Glomerular visceral epithelial cell (primary cell): ENCODE results near the gene CXCL5.
"Not testable (repeated sequence)": the region's sequence is repeated elsewhere in the genome, so short reads cannot be mapped to it uniquely, and the experiment has no call there.

Experiments used
- DNase-seq: peaks from one replicate; pipeline ENCODE4 v3.0.0-alpha.2; 2016; ENCODE audit errors: extremely low spot score

Gene CXCL5

DNA sequence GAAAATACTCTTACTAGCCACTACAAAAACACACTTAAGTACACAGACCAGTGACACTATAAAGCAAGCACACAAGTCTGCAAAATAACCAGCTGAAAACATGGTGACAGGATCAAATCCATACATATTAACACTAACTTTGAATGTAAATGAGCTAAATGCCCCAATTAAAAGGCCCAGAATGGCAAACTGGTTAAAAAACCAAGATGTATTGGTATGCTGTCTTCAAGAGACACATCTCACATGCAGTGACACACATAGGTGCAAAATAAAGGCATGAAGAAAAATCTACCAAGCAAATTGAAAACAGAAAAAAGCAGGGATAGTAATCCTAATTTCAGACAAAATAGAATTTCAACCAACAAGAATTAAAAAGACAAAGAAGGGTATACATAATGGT lies 27.5 kb downstream of the CXCL5 start:
- DNase-seq, result no peak

DNA sequence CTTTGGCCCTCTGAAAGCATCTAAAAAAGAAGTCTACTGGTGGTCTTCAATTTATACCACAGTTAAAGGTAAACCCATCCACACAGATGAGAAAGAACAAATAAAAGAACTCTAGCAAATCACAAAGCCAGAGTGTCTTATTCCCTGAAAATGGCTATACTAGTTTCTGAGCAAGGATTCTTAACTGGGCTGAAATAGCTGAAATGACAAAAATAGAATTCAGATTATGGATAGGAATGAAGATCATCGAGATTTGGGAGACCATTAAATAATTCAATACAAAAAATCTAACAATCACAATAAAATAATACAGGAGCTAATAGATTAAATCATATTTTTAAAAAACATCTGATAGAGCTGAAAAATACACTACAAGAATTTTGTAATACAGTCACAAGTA lies 28.5 kb downstream of the CXCL5 start:
- no peak for DNase-seq

DNA sequence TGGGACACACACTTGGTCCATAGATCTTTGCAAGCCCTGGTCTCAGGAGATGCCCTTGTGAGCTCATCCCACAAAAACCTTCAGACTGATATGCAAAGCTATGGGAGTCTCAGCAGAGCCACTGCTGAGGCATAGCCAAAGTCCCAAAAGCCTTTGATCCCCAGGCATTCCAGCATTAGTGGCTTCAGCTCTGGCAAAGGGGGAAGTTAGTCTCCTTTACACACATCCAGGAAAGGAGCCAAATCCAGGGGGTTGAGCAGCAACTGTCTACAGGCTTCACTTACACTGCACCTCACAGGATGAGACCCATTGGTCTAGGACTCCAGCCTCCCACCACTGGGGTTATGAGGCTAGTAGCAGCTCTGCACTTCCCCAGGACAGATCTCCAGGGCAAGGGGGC lies 30.6 kb downstream of the CXCL5 start:
- DNase-seq, result no peak

DNA sequence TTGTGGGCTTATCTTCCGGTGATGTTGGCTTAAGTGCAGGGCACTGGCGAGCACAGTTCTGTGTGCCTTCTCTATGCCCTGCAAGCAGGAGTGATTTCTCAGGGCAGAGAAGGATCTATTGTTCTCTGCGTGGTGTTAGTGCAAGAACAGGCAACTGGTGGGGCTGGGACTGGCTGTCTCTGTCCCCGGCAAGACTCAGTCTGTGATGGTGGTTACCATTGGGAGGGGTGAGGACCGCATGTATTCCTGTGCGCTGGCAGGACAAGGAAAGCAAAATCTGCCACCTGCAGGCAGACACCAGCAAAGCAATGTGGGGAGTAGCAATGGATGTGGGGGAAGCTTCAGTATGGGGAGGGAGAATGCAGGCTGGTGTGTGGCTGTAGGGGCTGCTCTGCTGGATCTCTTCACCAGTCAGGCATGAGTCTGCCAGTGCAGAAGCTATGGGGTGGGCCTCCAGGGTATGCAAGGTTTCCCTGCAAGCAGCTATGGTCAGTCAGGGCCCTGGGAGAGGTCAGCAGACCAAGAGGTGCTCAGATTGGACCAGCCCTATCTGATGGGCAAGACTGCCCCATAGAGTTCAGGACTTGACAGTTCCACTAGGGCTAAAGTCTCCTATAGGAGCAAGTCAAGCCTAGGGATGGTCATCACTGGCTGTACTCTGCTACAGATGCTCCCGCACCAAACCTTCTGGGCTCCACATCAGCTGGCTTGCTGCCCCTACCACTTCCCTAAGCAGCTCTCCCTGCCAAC lies 33.4 kb downstream of the CXCL5 start:
- DNase-seq, result no peak

DNA sequence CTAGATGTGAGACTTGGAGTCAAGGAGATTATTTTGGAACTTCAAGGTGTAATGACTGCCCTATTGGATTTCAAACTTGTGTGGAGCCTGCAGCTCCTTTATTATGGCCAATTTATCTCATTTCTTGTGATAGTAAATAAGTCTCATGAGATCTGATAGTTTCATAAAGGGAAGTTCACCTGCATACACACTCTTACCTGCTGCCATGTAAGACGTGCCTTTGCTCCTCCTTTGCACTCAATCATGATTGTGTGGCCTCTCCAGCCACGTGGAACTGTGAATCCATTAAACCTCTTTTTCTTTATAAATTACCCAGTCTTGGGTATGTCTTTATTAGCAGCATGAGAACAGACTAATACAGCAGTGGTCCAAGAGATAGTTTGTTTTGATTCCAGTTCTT lies 35.8 kb downstream of the CXCL5 start:
- DNase-seq, result no peak

DNA sequence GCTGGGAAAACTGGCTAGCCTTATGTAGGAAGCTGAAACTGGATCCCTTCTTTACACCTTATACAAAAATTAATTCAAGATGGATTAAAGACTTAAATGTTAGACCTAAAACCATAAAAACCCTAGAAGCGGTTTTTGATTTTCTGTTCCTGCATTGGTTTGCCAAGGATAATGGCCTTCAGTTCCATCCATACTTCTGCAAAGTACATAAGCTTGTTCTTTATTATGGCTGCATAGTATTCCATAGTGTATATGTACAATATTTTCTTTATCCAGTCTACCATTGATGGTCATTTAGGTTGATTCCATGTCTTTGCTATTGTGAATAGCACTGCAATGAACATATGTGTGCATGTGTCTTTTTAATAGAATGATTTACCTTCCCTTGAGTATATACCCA lies 39.4 kb downstream of the CXCL5 start:
- not testable (repeated sequence) for DNase-seq

DNA sequence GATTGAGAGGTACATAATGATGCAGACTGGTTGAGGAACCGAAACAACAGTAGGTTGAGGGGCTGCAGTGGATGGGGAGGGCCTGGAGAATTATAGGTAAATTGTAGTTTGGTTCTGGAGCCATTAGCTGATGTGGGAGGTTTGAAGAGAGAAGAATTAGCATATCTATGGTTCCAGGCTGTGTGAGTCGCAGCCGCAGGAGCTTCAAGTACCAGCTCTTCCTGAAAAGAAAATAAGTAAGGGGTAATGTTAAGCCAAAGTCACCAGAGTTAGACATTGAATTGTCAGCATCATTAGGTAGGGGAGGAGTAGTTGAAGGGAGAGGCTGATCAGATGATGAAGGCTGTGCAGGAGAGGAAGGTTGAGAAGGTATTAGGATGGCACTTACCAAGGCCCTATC lies 46.1 kb downstream of the CXCL5 start:
- DNase-seq, result no peak

DNA sequence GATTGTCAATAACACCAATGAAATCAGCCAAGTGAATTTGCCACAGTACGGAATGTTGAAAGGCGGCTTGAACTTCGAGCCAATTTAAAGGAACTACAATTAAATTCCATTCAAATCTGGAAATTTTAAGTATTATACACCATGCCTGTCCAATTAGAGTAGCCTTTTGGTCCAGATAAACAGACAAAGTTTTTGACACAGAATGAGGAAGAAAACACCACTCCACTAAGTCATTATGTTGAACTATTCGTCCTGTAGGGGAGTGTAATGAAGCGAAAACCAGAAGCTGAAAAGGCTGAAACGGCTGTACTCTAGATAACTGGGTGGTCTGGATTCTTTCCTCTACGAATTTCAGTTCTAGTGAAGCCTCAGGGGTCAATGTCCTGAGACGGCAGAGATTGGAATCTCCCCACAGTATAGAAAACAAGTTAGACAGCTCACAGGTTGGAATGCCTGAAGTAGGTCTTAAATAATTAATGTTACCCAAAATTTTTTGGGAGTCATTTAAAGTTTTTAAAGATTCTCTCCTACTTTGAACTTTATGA lies 48.0 kb downstream of the CXCL5 start:
- DNase-seq, result not testable (repeated sequence)

DNA sequence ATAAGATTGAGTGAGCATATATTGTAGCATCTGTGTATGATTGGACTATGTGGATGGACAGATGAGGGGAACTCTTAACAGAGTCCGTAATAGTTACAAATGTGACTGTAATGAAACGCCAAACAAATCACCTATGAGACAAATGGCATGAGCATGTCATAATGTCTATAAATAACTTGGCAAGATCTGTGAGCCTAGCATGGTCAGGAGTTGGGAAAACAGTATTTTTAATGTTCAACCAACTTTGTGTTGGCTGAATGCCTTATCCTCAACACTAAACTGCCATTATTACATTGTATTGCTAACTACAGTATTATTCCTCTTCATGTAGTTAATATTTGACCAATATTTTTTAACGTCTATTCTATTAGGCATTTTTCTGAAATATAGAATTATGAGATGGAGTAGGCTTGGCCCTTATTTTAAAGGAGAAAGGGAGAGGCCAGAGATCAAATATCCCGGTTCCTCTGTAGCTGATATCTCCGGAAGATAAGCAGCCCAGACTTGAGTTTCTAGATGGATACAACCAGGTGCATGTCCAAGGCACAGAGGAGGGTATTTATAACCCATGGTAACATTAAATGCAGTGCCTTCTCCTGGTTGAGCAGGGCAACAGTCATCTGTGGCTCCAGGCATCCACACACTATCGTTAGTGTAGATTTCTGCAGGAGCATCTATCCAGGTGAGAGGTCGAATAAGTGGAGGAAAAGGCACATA lies 49.3 kb downstream of the CXCL5 start:
- DNase-seq, result peak; percentile 42

DNA sequence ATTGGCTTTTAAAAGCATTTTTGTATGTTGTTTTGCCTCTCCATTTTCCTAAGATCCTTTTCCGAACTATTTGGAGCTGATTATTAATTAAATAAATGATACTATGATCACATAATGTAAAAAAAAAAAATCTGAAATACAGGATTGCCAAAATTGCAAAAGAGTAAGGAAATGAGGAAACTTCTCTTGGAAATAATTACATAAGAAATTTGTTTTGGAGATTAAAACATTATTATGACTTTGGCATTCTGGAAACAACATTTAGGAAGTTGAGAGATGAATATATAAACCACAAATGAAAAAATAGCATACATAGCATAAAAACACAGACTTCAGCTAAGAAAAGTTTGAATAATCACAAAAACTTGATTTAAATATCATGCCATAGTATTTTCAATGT lies 50.2 kb downstream of the CXCL5 start:
- no peak for DNase-seq

DNA sequence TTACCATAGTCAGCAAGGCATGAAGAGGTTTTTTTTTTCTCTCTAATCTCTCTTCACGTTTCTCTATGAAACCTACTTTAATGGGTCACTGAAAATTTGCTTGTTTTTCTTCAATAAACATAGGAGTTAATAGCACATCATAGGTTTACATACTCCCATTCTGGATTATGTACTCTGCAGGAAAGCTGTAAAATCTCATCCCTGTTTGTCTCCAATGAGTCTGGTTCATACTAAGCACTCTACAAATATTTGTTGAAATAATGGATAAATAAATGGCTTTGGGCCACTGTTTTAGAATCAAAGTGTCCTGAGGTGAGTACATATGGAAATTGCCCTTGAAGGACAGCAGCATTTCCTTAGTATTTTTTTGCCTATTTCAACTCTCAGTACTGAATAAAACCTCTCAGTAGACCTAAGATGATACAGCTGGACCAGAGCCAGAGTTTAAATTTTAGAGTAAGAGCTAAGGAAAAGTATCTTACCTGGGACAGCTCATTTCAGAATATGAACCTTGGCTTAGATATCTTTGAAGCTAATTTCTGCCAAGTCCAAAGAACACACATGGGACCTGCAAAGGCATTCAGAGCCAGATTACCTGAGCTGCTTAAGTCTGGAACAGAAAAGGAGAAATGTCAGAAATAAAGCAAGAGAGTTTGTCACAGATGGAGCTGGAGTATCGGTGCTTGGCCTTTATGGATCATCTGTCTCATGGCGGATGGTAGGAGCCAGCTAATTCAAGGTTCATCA lies 51.1 kb downstream of the CXCL5 start:
- DNase-seq, result no peak

DNA sequence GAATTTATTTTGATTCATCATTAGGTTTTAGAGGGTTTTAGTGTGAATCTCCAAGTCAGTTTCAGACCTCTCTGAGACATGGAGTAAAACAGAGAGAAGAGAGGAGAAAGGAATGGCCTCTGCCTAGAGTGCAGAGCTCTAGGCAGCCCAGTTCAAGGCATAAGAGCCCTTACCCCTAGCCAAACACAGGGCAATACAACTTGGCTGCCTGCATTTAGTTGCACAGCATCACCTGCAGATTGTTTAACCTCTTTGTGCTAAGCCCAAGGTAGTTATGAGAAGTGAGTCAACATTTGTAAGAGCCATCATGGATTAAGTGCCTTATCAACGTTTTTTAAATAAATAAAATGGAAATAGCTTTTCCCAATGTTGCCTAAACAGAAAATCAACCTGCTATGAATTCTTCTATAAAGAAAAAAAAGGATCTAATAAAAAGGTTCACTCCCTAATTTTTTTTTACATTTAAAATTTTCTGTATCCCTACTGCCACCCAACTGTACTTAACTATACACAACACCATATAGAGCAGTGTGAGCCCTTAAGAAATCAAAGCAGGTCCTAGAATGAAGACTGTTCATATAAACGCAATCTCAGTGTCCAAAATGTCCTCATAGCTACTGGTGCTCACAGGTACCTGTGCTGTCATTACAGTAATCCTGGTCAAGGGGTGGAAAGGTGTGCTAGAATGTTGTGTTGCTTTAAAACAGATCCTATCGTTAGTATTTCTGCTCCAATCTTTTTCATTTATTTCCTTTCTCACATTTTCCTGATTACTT lies 52.6 kb downstream of the CXCL5 start:
- DNase-seq, result no peak
